Hepatocyte (in vitro differentiated cells): ENCODE results near the gene KLHDC9.

ENCODE experiments used
- EZH2 ChIP-seq: fragments of 200-600 bp; sonication (generic); IDR thresholded peaks from 2 replicates; pipeline ENCODE4 v1.6.1; 2016; ENCODE audit warnings: antibody characterized with exemption, mild to moderate bottlenecking, borderline replicate concordance
- TF ChIP-seq, protein P1 (sequence below): fragments of 200-600 bp; sonication (generic); IDR thresholded peaks from 2 replicates; pipeline ENCODE4 v1.5.1; 2016; ENCODE audit warnings: antibody characterized with exemption, mild to moderate bottlenecking; ENCODE audit not compliant: poor library complexity

DNA sequence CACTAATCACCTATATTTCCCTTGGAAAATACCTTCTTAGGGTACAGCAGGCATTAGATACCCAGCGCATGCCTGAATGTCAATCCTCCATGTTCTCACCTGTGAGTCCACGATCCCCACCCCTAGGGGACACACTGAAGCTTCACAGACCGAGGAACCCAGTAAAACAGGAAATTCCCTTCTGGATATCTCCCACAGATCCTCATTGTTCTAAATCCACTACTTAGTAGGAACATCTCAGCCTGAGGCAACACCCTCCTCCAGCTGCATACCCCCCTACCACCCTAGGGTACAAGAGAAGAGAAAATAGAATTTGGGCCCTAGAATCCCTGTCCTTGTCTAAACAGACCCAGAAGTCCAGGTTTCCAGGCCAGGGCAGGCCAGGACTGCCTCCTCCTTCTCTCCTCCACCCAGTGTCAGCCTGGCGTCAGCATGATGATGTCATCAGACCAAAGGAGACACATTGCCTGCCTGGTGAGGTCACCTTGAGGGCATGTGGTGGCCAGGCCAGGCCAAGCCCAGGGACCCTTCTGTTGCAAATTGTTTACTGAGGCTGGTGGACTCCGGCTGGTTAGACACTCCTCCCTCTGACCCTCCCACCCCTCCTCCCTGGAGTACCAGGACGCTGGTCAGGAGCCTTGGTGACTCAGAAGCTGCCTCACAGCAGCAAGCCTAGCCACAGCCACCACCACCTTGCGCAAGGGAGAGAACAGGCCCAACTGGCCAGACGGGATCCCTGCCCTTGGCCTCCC lies 15.0 kb upstream of the KLHDC9 start:
- TF ChIP-seq, protein P1, sequence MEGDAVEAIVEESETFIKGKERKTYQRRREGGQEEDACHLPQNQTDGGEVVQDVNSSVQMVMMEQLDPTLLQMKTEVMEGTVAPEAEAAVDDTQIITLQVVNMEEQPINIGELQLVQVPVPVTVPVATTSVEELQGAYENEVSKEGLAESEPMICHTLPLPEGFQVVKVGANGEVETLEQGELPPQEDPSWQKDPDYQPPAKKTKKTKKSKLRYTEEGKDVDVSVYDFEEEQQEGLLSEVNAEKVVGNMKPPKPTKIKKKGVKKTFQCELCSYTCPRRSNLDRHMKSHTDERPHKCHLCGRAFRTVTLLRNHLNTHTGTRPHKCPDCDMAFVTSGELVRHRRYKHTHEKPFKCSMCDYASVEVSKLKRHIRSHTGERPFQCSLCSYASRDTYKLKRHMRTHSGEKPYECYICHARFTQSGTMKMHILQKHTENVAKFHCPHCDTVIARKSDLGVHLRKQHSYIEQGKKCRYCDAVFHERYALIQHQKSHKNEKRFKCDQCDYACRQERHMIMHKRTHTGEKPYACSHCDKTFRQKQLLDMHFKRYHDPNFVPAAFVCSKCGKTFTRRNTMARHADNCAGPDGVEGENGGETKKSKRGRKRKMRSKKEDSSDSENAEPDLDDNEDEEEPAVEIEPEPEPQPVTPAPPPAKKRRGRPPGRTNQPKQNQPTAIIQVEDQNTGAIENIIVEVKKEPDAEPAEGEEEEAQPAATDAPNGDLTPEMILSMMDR: no peak
- TF ChIP-seq EZH2: no peak
